HEK293T (cell line): Measurements from ENCODE around the gene ALG1L2.
"Not testable (repeated sequence)": the region's sequence is repeated elsewhere in the genome, so short reads cannot be mapped to it uniquely, and the experiment has no call there.

Source experiments
- ELF4 ChIP-seq: fragments of 450-650 bp; IDR thresholded peaks from 2 replicates; pipeline ENCODE4 v1.6.1; 2017; ENCODE audit warnings: antibody characterized with exemption
- FOXK2 ChIP-seq: fragments of 450-650 bp; IDR thresholded peaks from 2 replicates; pipeline ENCODE4 v1.6.1; 2016; ENCODE audit warnings: mild to moderate bottlenecking
- HDGF ChIP-seq: fragments of 450-650 bp; IDR thresholded peaks from 2 replicates; pipeline ENCODE4 v1.6.1; 2017; ENCODE audit warnings: antibody characterized with exemption, borderline replicate concordance

GRCh38 chr3:130097096-130097495, 15.5 kb downstream of the ALG1L2 start:
- not testable (repeated sequence) for TF ChIP-seq FOXK2, ELF4, HDGF
